Spleen (tissue), 11 donors: ENCODE measurements around the gene OPN3. TPM values are rescaled to one million over a fixed set of nuclear protein-coding genes. Genes with fewer than 3 reads are reported as not detected.

Experiments used
- DNase-seq: peaks from one replicate; pipeline ENCODE4 v3.0.0-alpha.2; 2020
- H3K27ac ChIP-seq, 8 donors: fragments of 200-600 bp; sonication (generic) in 7 of 8; 1 replicate in 4 of 8; 2 replicates in 4 of 8; pipeline versions ENCODE4 v1.5.0 to v1.8.0; 2016 to 2021; ENCODE audit warnings: inconsistent platforms in 4 of 8, mild to moderate bottlenecking in 4 of 8, moderate library complexity in 1 of 8
- H3K27me3 ChIP-seq, 7 donors: fragments of 200-600 bp; sonication (generic) in 6 of 7; replicated peaks in 1 of 7; 1 replicate in 4 of 7; 2 replicates in 3 of 7; pipeline versions ENCODE4 v1.5.0 to v1.8.0; 2016 to 2021; ENCODE audit warnings: inconsistent platforms in 3 of 7, mild to moderate bottlenecking in 1 of 7
- H3K36me3 ChIP-seq, 6 donors: fragments of 200-600 bp; sonication (generic) in 5 of 6; 1 replicate in 4 of 6; 2 replicates in 2 of 6; pipeline versions ENCODE4 v1.5.0 to v1.8.0; 2016 to 2021; ENCODE audit warnings: inconsistent platforms in 2 of 6
- H3K4me1 ChIP-seq, 6 donors: fragments of 200-600 bp; sonication (generic) in 5 of 6; 1 replicate in 3 of 6; 2 replicates in 3 of 6; pipeline versions ENCODE4 v1.5.0 to v1.8.0; 2016 to 2021; ENCODE audit warnings: inconsistent platforms in 3 of 6
- H3K4me3 ChIP-seq, 8 donors: fragments of 200-600 bp; sonication (generic) in 7 of 8; 1 replicate in 4 of 8; 2 replicates in 4 of 8; pipeline versions ENCODE4 v1.5.0 to v1.8.0; 2016 to 2021; ENCODE audit warnings: inconsistent platforms in 4 of 8, mild to moderate bottlenecking in 4 of 8, moderate library complexity in 2 of 8
- H3K9me3 ChIP-seq, 8 donors: fragments of 200-600 bp; sonication (generic) in 7 of 8; 1 replicate in 4 of 8; 2 replicates in 4 of 8; pipeline versions ENCODE4 v1.5.0 to v1.8.0; 2016 to 2021; ENCODE audit warnings: inconsistent platforms in 4 of 8
- CTCF ChIP-seq, 11 experiments: fragments of 200-600 bp in 7 of 11; fragments of 450-650 bp in 4 of 11; sonication (generic) in 4 of 11; IDR thresholded peaks in 8 of 11; conservative IDR thresholded peaks in 3 of 11; 1 replicate in 7 of 11; 2 replicates in 4 of 11; pipeline versions ENCODE4 v1.4.0 to v1.8.0; 2016 to 2021; ENCODE audit warnings: antibody characterized with exemption in 11 of 11, inconsistent platforms in 4 of 11, mild to moderate bottlenecking in 1 of 11
- POLR2A ChIP-seq, 3 donors: fragments of 450-650 bp; IDR thresholded peaks; one replicate each; pipeline ENCODE4 v1.5.1; 2017; ENCODE audit warnings: antibody characterized with exemption in 3 of 3, mild to moderate bottlenecking in 1 of 3
- POLR2AphosphoS5 ChIP-seq, 3 donors: sonication (generic); formaldehyde crosslinking; IDR thresholded peaks; one replicate each; pipeline ENCODE4 v1.5.1; 2017; ENCODE audit warnings: antibody characterized with exemption in 3 of 3
- WGBS, 5 donors: extraction: QIAGEN DNeasy Blood & Tissue Kit in 3 of 5; methylation state at CpG; one replicate each; pipeline versions ENCODE4 v1.1.5 to v1.1.7; 2013 to 2018; 5-methylcytosine and 5-hydroxymethylcytosine counted together
- intact Hi-C: fragments of 100-400 bp; cut with DNase I; formaldehyde crosslinking; loops from one replicate; pipeline ENCODE4 v1.15.0; 2023; ENCODE audit warnings: low total_unique reads
- polyA plus RNA-seq, 3 donors: library from polyadenylated mRNA; stranded (reverse); fragments of 200-250 nt; gene quantifications; one replicate each; pipeline ENCODE4 v1.2.1, GENCODE V29; 2013
- total RNA-seq, 7 donors: library from RNA; depleted of rRNA in 3 of 7; stranded (reverse); fragments of >200 nt in 3 of 7; fragmentation: NEBNext Ultra II Directional in 4 of 7; extraction: Animal tissue kit (Norgen Biotek cat#: 25700) in 4 of 7; gene quantifications; one replicate each; pipeline versions ENCODE4 v1.1.0 to v1.2.1, GENCODE V29; 2016 to 2021
- donor health status: healthy with polysubstance abuse.
- donor health status: DM: no; HTN: no; CAD: no; lungs with moderate emphysema.
- donor health status: DM: no; HTN: no; CAD: no.
- donor health status: Bipolar disorder and iron deficiency.
- donor health status: healthy.
- donor health status: DM: no; HTN: no; CAD: no.
- donor health status: DM: yes; HTN: yes; CAD: no.

The OPN3 gene
- total and polyA plus RNA-seq, 10 donors: 15.1 to 39.4 (median 24.6) TPM

GRCh38 chr1:241569848-241570247, 70.3 kb downstream of the OPN3 start:
- intact Hi-C loops: no loop called here
- DNase-seq: no peak
- Histone ChIP-seq H3K4me3 (no peak overlapping the region), H3K27ac (no peak overlapping the region), H3K27me3 (no peaks in the 10 kb centered on the region), H3K4me1 (no peaks in the 10 kb centered on the region), H3K36me3 (peaks cover 0 to 38% (median 0%) of the 10 kb centered on the region in 6 donors), H3K9me3 (peaks cover 0 to 3% (median 0%) of the 10 kb centered on the region in 8 donors)
- 91 to 98% (median 95%) methylated on average over 2 of the region's 2 CpGs for WGBS, 5 donors
- no peak for TF ChIP-seq POLR2AphosphoS5 (IDR thresholded peaks at IDR 0.05)
- no peak for TF ChIP-seq CTCF (IDR thresholded peaks at IDR 0.05 in 8 of 11, conservative IDR thresholded peaks at IDR 0.05 in 3 of 11)
- no peak for TF ChIP-seq POLR2A (IDR thresholded peaks at IDR 0.05)

- WGBS, 5 donors: 77 to 93% (median 85%) methylated on average over 3 of the region's 3 CpGs
- Histone ChIP-seq H3K27ac (peak overlapping the region in 3 of 8 donors; percentile 42 to 47 (median 45)), H3K27me3 (no peaks in the 10 kb centered on the region), H3K4me1 (peaks cover 0 to 11% (median 2%) of the 10 kb centered on the region in 6 donors), H3K4me3 (no peak overlapping the region), H3K36me3 (peaks cover 0 to 41% (median 3%) of the 10 kb centered on the region in 6 donors), H3K9me3 (no peaks in the 10 kb centered on the region)
- no peak for DNase-seq
- intact Hi-C loops: no loop called here
- TF ChIP-seq POLR2A (IDR thresholded peaks at IDR 0.05) (no peak), CTCF (IDR thresholded peaks at IDR 0.05 in 8 of 11, conservative IDR thresholded peaks at IDR 0.05 in 3 of 11) (no peak), POLR2AphosphoS5 (IDR thresholded peaks at IDR 0.05) (no peak)
These were observed 79.4 kb downstream of the OPN3 start for GRCh38 chr1:241560849-241561187.

GRCh38 chr1:241560146-241560848, 79.9 kb downstream of the OPN3 start:
- Histone ChIP-seq H3K4me3 (no peak overlapping the region), H3K4me1 (peaks cover 0 to 11% (median 2%) of the 10 kb centered on the region in 6 donors), H3K27me3 (no peaks in the 10 kb centered on the region), H3K36me3 (peaks cover 0 to 41% (median 3%) of the 10 kb centered on the region in 6 donors), H3K27ac (peak overlapping the region in 4 of 8 donors; percentile 14 to 47 (median 44)), H3K9me3 (no peaks in the 10 kb centered on the region)
- no peak for DNase-seq
- no peak for TF ChIP-seq POLR2AphosphoS5 (IDR thresholded peaks at IDR 0.05)
- no peak for TF ChIP-seq POLR2A (IDR thresholded peaks at IDR 0.05)
- TF ChIP-seq CTCF (IDR thresholded peaks at IDR 0.05 in 8 of 11, conservative IDR thresholded peaks at IDR 0.05 in 3 of 11): no peak
- intact Hi-C loops: no loop called here
- 49 to 83% (median 74%) methylated on average over 4 of the region's 4 CpGs for WGBS, 5 donors

GRCh38 chr1:241557551-241558193, 82.5 kb downstream of the OPN3 start:
- no peak for DNase-seq
- H3K27ac ChIP-seq: no peak overlapping the region
- TF ChIP-seq POLR2AphosphoS5 (IDR thresholded peaks at IDR 0.05): no peak
- intact Hi-C loops: no loop called here
- H3K4me1 ChIP-seq: peaks cover 0 to 14% (median 5%) of the 10 kb centered on the region in 6 donors
- H3K27me3 ChIP-seq: no peaks in the 10 kb centered on the region
- H3K4me3 ChIP-seq: no peak overlapping the region
- no peaks in the 10 kb centered on the region for H3K9me3 ChIP-seq
- 73 to 85% (median 80%) methylated on average over 5 of the region's 5 CpGs for WGBS, 5 donors
- peaks cover 0 to 27% (median 3%) of the 10 kb centered on the region in 6 donors for H3K36me3 ChIP-seq
